CD4-positive, alpha-beta T cell (primary cell): ENCODE data around the gene DSCAML1. TPM values are rescaled to one million over a fixed set of nuclear protein-coding genes. Genes with fewer than 3 reads are reported as not detected.

Source experiments
- ATAC-seq: fragments of 200-7000 bp; cut with Tn5 transposase; one replicate; pipeline ENCODE4 v1.10.0; 2022; ENCODE audit warnings: mild to moderate bottlenecking; ENCODE audit not compliant: poor library complexity
- CTCF ChIA-PET: fragments of 350-600 bp; sonication (Branson Sonifier 250); formaldehyde crosslinking; loops from one replicate; lab custom pipeline; 2021; ENCODE audit warnings: antibody characterized with exemption, inconsistent platforms; lab: Charles Lee
- POLR2A ChIA-PET: fragments of 350-600 bp; sonication (Branson Sonifier 250); formaldehyde crosslinking; loops from one replicate; lab custom pipeline; 2021; ENCODE audit warnings: antibody characterized with exemption, inconsistent platforms; lab: Charles Lee
- DNase-seq, 14 experiments: peaks; one replicate each; pipeline ENCODE4 v3.0.0-alpha.2; 2013 to 2020; ENCODE audit warnings: mixed read lengths in 2 of 14
- H3K27ac ChIP-seq, 2 donors: one replicate each; pipeline versions ENCODE4 v1.5.1 to v1.7.0; 2013; ENCODE audit warnings: low read length in 2 of 2, low read depth in 1 of 2, mild to moderate bottlenecking in 1 of 2
- H3K27me3 ChIP-seq, 2 experiments: 1 replicate in 1 of 2; 2 replicates in 1 of 2; pipeline versions ENCODE4 v1.6.1 to v1.7.0; 2013; ENCODE audit warnings: low read length in 2 of 2, control low read depth in 1 of 2, mild to moderate bottlenecking in 1 of 2, moderate library complexity in 1 of 2; ENCODE audit not compliant: insufficient read depth in 2 of 2, control insufficient read depth in 1 of 2
- H3K36me3 ChIP-seq: one replicate; pipeline ENCODE4 v1.6.1; 2013; ENCODE audit warnings: low read length, control low read depth; ENCODE audit not compliant: insufficient read depth
- H3K4me1 ChIP-seq: one replicate; pipeline ENCODE4 v1.6.1; 2013; ENCODE audit warnings: low read length, control low read depth; ENCODE audit not compliant: insufficient read depth
- H3K4me3 ChIP-seq: one replicate; pipeline ENCODE4 v1.5.1; 2013; ENCODE audit warnings: mild to moderate bottlenecking, low read length, moderate library complexity
- H3K9me3 ChIP-seq, 2 experiments: 1 replicate in 1 of 2; 2 replicates in 1 of 2; pipeline versions ENCODE4 v1.6.1 to v1.7.0; 2013; ENCODE audit warnings: low read length in 2 of 2, mild to moderate bottlenecking in 2 of 2, control low read depth in 1 of 2, moderate library complexity in 1 of 2; ENCODE audit not compliant: control insufficient read depth in 1 of 2, insufficient read depth in 1 of 2
- H3K27ac Mint-ChIP-seq: one replicate; pipeline ENCODE4 v1.8.0; 2020; ENCODE audit warnings: mixed read lengths
- H3K27me3 Mint-ChIP-seq: one replicate; pipeline ENCODE4 v1.8.0; 2021; ENCODE audit warnings: mixed read lengths
- H3K36me3 Mint-ChIP-seq: one replicate; pipeline ENCODE4 v1.8.0; 2021; ENCODE audit warnings: low read depth, mixed read lengths
- H3K4me1 Mint-ChIP-seq: one replicate; pipeline ENCODE4 v1.8.0; 2021; ENCODE audit warnings: low read depth, mixed read lengths
- H3K4me3 Mint-ChIP-seq: one replicate; pipeline ENCODE4 v1.8.0; 2020; ENCODE audit warnings: mild to moderate bottlenecking, mixed read lengths
- H3K9me3 Mint-ChIP-seq: one replicate; pipeline ENCODE4 v1.8.0; 2020; ENCODE audit warnings: mixed read lengths
- intact Hi-C, 2 experiments: fragments of 100-400 bp; cut with DNase I in 1 of 2; cut with micrococcal nuclease in 1 of 2; formaldehyde crosslinking; loops; one replicate each; pipeline versions ENCODE4 v1.15.1 to v1.9.0; 2023 to 2025; cut with DNase I, micrococcal nuclease
- total RNA-seq, 174 experiments: library from RNA in 2 of 174; stranded (reverse) in 2 of 174; gene quantifications; one replicate each; pipeline ENCODE4 v1.2.3 and lab custom pipeline; 2021 to 2026
- TF ChIP-seq, protein P1 (sequence below): fragments of 200-600 bp; IDR thresholded peaks from one replicate; pipeline ENCODE4 v1.8.0; 2022; ENCODE audit warnings: antibody characterized with exemption, mild to moderate bottlenecking

The DSCAML1 gene
- total RNA-seq, 2 experiments from 2014 or later, result 0.22 to 0.61 TPM

- Mint-ChIP-seq H3K27ac (no peak overlapping the region), H3K4me1 (no peaks in the 10 kb centered on the region), H3K4me3 (no peak overlapping the region), H3K9me3 (no peaks in the 10 kb centered on the region), H3K36me3 (no peaks in the 10 kb centered on the region), H3K27me3 (no peaks in the 10 kb centered on the region)
- Histone ChIP-seq H3K9me3 (no peaks in the 10 kb centered on the region), H3K36me3 (no peaks in the 10 kb centered on the region), H3K27ac (no peak overlapping the region), H3K4me1 (no peaks in the 10 kb centered on the region), H3K27me3 (no peaks in the 10 kb centered on the region), H3K4me3 (no peak overlapping the region)
- ChIA-PET POLR2A (no interaction called here), CTCF (no interaction called here)
- TF ChIP-seq, protein P1, sequence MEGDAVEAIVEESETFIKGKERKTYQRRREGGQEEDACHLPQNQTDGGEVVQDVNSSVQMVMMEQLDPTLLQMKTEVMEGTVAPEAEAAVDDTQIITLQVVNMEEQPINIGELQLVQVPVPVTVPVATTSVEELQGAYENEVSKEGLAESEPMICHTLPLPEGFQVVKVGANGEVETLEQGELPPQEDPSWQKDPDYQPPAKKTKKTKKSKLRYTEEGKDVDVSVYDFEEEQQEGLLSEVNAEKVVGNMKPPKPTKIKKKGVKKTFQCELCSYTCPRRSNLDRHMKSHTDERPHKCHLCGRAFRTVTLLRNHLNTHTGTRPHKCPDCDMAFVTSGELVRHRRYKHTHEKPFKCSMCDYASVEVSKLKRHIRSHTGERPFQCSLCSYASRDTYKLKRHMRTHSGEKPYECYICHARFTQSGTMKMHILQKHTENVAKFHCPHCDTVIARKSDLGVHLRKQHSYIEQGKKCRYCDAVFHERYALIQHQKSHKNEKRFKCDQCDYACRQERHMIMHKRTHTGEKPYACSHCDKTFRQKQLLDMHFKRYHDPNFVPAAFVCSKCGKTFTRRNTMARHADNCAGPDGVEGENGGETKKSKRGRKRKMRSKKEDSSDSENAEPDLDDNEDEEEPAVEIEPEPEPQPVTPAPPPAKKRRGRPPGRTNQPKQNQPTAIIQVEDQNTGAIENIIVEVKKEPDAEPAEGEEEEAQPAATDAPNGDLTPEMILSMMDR, result no peak
- DNase-seq, result no peak
- no peak for ATAC-seq
- intact Hi-C loops, result no loop called here
Measured at GRCh38 chr11:117471776-117472175, 325.2 kb downstream of the DSCAML1 start.

DNA sequence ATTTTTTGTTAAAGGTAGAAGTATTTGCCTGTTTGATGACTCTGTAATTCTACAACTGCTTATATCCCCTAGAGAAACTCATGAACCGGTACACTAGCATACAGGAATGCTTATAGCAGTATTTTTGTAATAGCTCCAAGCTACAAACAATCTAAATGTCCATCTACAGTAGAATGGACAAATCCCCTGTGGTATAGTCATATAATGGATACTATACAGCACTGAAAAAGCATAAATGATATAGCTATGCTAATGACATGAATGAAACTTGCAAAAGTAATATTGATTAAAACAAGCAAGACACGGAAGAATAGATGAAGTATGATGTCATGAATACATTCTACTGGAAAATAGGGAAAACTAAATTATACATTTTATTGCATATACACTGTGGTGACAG, 326.4 kb downstream of the DSCAML1 start:
- Mint-ChIP-seq H3K27ac (no peak overlapping the region), H3K27me3 (no peaks in the 10 kb centered on the region), H3K36me3 (no peaks in the 10 kb centered on the region), H3K4me1 (no peaks in the 10 kb centered on the region), H3K9me3 (no peaks in the 10 kb centered on the region), H3K4me3 (no peak overlapping the region)
- Histone ChIP-seq H3K4me1 (no peaks in the 10 kb centered on the region), H3K27me3 (no peaks in the 10 kb centered on the region), H3K27ac (no peak overlapping the region), H3K36me3 (no peaks in the 10 kb centered on the region), H3K4me3 (no peak overlapping the region), H3K9me3 (no peaks in the 10 kb centered on the region)
- TF ChIP-seq, protein P1, result no peak
- DNase-seq, result no peak
- POLR2A ChIA-PET, result no interaction called here
- no peak for ATAC-seq
- CTCF ChIA-PET, result no interaction called here
- intact Hi-C loops, result no loop called here

- Histone ChIP-seq H3K27ac (no peak overlapping the region), H3K4me1 (no peaks in the 10 kb centered on the region), H3K36me3 (no peaks in the 10 kb centered on the region), H3K4me3 (no peak overlapping the region), H3K27me3 (no peaks in the 10 kb centered on the region), H3K9me3 (no peaks in the 10 kb centered on the region)
- no peak overlapping the region for H3K27ac Mint-ChIP-seq
- H3K36me3 Mint-ChIP-seq, result no peaks in the 10 kb centered on the region
- ChIA-PET CTCF (no interaction called here), POLR2A (no interaction called here)
- H3K9me3 Mint-ChIP-seq, result no peaks in the 10 kb centered on the region
- TF ChIP-seq, protein P1, result no peak
- H3K4me3 Mint-ChIP-seq, result no peak overlapping the region
- no peaks in the 10 kb centered on the region for H3K27me3 Mint-ChIP-seq
- intact Hi-C loops, result no loop called here
- DNase-seq (no peak), ATAC-seq (no peak)
- H3K4me1 Mint-ChIP-seq, result no peaks in the 10 kb centered on the region
Measured at GRCh38 chr11:117468888-117469287, 328.1 kb downstream of the DSCAML1 start.
